ENCODE measurements around the gene SPATA16.

- TF ChIP-seq, protein P1, sequence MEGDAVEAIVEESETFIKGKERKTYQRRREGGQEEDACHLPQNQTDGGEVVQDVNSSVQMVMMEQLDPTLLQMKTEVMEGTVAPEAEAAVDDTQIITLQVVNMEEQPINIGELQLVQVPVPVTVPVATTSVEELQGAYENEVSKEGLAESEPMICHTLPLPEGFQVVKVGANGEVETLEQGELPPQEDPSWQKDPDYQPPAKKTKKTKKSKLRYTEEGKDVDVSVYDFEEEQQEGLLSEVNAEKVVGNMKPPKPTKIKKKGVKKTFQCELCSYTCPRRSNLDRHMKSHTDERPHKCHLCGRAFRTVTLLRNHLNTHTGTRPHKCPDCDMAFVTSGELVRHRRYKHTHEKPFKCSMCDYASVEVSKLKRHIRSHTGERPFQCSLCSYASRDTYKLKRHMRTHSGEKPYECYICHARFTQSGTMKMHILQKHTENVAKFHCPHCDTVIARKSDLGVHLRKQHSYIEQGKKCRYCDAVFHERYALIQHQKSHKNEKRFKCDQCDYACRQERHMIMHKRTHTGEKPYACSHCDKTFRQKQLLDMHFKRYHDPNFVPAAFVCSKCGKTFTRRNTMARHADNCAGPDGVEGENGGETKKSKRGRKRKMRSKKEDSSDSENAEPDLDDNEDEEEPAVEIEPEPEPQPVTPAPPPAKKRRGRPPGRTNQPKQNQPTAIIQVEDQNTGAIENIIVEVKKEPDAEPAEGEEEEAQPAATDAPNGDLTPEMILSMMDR (IDR thresholded peaks at IDR 0.05; ENCODE audit: poor library complexity, severe bottlenecking), result no peak
- TF ChIP-seq SMC3 (conservative IDR thresholded peaks at IDR 0.05; ENCODE audit: poor library complexity) (no peak), TAF1 (IDR thresholded peaks at IDR 0.05; ENCODE audit: low read depth) (no peak), EZH2 (IDR thresholded peaks at IDR 0.05; ENCODE audit: borderline replicate concordance, insufficient read depth, low read length, poor library complexity, severe bottlenecking) (no peak), EP300 (conservative IDR thresholded peaks at IDR 0.05; ENCODE audit: poor library complexity, severe bottlenecking) (no peak), POLR2AphosphoS5 (IDR thresholded peaks at IDR 0.05) (no peak)
- TF ChIP-seq, protein P2, sequence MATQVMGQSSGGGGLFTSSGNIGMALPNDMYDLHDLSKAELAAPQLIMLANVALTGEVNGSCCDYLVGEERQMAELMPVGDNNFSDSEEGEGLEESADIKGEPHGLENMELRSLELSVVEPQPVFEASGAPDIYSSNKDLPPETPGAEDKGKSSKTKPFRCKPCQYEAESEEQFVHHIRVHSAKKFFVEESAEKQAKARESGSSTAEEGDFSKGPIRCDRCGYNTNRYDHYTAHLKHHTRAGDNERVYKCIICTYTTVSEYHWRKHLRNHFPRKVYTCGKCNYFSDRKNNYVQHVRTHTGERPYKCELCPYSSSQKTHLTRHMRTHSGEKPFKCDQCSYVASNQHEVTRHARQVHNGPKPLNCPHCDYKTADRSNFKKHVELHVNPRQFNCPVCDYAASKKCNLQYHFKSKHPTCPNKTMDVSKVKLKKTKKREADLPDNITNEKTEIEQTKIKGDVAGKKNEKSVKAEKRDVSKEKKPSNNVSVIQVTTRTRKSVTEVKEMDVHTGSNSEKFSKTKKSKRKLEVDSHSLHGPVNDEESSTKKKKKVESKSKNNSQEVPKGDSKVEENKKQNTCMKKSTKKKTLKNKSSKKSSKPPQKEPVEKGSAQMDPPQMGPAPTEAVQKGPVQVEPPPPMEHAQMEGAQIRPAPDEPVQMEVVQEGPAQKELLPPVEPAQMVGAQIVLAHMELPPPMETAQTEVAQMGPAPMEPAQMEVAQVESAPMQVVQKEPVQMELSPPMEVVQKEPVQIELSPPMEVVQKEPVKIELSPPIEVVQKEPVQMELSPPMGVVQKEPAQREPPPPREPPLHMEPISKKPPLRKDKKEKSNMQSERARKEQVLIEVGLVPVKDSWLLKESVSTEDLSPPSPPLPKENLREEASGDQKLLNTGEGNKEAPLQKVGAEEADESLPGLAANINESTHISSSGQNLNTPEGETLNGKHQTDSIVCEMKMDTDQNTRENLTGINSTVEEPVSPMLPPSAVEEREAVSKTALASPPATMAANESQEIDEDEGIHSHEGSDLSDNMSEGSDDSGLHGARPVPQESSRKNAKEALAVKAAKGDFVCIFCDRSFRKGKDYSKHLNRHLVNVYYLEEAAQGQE (IDR thresholded peaks at IDR 0.05; ENCODE audit: borderline replicate concordance), result no peak
Observed at GRCh38 chr3:173037840-173038483, 103.1 kb downstream of the SPATA16 start.

Measured in neural cell (in vitro differentiated cells).